ENCODE data around the gene HIP1R. TPM values are rescaled to one million over a fixed set of nuclear protein-coding genes. Genes with fewer than 3 reads are reported as not detected.

HIP1R gene
- polyA plus RNA-seq (2013): 11.4 TPM

DNA sequence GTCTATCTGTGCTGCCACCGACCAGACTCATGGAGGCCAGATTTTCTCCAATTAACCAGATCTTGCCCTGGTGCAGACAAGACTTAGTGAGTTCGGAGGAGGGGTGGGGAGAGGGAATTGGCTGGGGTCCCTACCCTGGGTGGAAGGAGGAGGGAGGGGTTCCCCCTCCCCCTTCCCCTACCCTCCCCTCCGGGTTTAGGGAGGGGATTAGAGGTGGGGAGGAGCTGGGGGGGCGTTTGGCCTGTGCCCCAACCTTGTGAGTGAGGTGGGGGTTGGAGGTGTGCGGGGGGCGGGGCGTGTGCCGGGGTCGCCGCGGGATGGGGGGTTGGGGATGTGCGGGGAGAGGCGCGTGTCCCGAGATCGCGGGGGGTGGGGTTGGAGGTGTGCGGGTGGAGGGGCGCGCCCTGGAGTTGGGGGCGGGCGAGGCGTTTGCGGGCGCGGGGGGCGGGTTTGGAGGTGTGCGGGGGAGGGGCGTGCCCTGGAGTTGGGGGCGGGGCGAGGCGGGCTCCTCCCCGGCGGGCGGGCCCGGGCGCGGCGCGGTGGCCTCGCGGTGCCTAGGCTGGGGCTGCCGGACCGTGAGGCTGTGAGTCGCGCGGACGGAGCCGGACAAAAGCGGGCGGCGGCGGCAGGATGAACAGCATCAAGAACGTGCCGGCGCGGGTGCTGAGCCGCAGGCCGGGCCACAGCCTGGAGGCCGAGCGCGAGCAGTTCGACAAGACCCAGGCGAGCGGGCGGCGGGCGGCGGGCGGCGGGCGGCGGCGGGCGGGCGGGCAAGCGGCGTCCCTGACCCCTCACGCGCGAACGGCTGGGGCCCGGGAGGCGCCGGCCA lies at the start of gene HIP1R:
HIP1R (plus strand) TSS at position 537 of the 829 bp plus-strand sequence; CDS start at position 631, 94 bp downstream.
- CTCF ChIA-PET: interaction anchor here (0.6 to 3.0 kb wide), 11 partner anchors 9 to 197 kb away, joined by 3 to 17 read pairs (median 3); no protein-coding TSS in a partner anchor
- Histone ChIP-seq H3K27me3 (replicated peaks in 2 of 5; ENCODE audit: control insufficient read depth in 4 of 5, insufficient read depth in 5 of 5, low read length in 4 of 5) (no peaks in the 10 kb centered on the region), H3K27ac (ENCODE audit: insufficient read depth in 1 of 2, low read depth in 1 of 2, low read length in 2 of 2, poor library complexity in 1 of 2, severe bottlenecking in 2 of 2) (peak within 1 kb of the TSS in 1 of 2 experiments; percentile 54), H3K4me3 (ENCODE audit: control insufficient read depth in 1 of 7, extremely low read depth in 1 of 7, insufficient read depth in 4 of 7, low read depth in 2 of 7, low read length in 6 of 7) (peak within 1 kb of the TSS; percentile 48 to 94 (median 87)), H3K36me3 (ENCODE audit: control insufficient read depth in 4 of 4, insufficient read depth in 4 of 4, low read length in 3 of 4) (peaks cover 0 to 3% (median 0%) of the 10 kb centered on the region in 4 experiments), H3K4me1 (ENCODE audit: control extremely low read depth in 1 of 4, control insufficient read depth in 4 of 4, insufficient read depth in 4 of 4, low read length in 3 of 4) (peaks cover 6 to 24% (median 12%) of the 10 kb centered on the region in 4 experiments), H3K9me3 (ENCODE audit: control extremely low read depth in 1 of 5, control insufficient read depth in 4 of 5, insufficient read depth in 2 of 5, low read depth in 1 of 5, low read length in 4 of 5) (no peaks in the 10 kb centered on the region)
- 0% methylated on average over 38 of the region's 85 CpGs for WGBS (ENCODE audit: insufficient coverage)
- POLR2A ChIA-PET: interaction anchor here (0.6 kb wide), 1 partner anchor 10 kb away, joined by 7 read pairs; no protein-coding TSS in a partner anchor
- peak; percentile 33 to 63 (median 58) for DNase-seq

DNA sequence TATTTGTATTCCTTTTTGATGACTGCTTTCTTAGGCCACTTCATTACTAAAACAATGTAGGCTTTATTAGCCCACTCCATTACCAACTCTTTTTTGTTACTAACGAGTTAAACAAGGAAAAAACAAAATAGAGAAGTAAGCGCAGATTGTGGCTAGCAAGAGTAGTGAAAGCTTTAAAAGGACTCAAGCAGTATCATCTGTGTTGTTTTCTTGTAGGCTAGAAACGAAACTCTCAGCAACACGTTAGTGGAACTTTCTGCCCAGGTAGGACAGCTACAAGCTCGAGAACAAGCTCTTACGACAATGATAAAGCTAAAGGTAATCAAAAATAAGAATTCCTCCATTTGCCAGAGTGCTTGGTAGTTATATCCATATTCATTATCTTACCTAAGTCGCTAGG lies 49.8 kb upstream of the HIP1R start:
- ChIA-PET POLR2A (no interaction called here), CTCF (interaction anchor here (1.7 kb wide), 1 partner anchor 147 kb away, joined by 3 read pairs; no protein-coding TSS in a partner anchor)
- no peaks in the 10 kb centered on the region for H3K27me3 ChIP-seq (replicated peaks in 2 of 5; ENCODE audit: control insufficient read depth in 4 of 5, insufficient read depth in 5 of 5, low read length in 4 of 5)
- no peaks in the 10 kb centered on the region for H3K36me3 ChIP-seq (ENCODE audit: control insufficient read depth in 4 of 4, insufficient read depth in 4 of 4, low read length in 3 of 4)
- 94% methylated on average over 5 of the region's 7 CpGs for WGBS (ENCODE audit: insufficient coverage)
- no peaks in the 10 kb centered on the region for H3K9me3 ChIP-seq (ENCODE audit: control extremely low read depth in 1 of 5, control insufficient read depth in 4 of 5, insufficient read depth in 2 of 5, low read depth in 1 of 5, low read length in 4 of 5)
- H3K27ac ChIP-seq (ENCODE audit: insufficient read depth in 1 of 2, low read depth in 1 of 2, low read length in 2 of 2, poor library complexity in 1 of 2, severe bottlenecking in 2 of 2): no peak overlapping the region
- DNase-seq: no peak
- H3K4me1 ChIP-seq (ENCODE audit: control extremely low read depth in 1 of 4, control insufficient read depth in 4 of 4, insufficient read depth in 4 of 4, low read length in 3 of 4): no peaks in the 10 kb centered on the region
- H3K4me3 ChIP-seq (ENCODE audit: control insufficient read depth in 1 of 7, extremely low read depth in 1 of 7, insufficient read depth in 4 of 7, low read depth in 2 of 7, low read length in 6 of 7): no peak overlapping the region

GRCh38 chr12:122788387-122788786 lies 46.9 kb upstream of the HIP1R start:
- ChIA-PET CTCF (interaction anchor here (0.8 kb wide), 1 partner anchor 11 kb away, joined by 3 read pairs; no protein-coding TSS in a partner anchor), POLR2A (no interaction called here)
- no peak overlapping the region for H3K27ac ChIP-seq (ENCODE audit: insufficient read depth in 1 of 2, low read depth in 1 of 2, low read length in 2 of 2, poor library complexity in 1 of 2, severe bottlenecking in 2 of 2)
- H3K27me3 ChIP-seq (replicated peaks in 2 of 5; ENCODE audit: control insufficient read depth in 4 of 5, insufficient read depth in 5 of 5, low read length in 4 of 5): no peaks in the 10 kb centered on the region
- no peaks in the 10 kb centered on the region for H3K4me1 ChIP-seq (ENCODE audit: control extremely low read depth in 1 of 4, control insufficient read depth in 4 of 4, insufficient read depth in 4 of 4, low read length in 3 of 4)
- 97% methylated on average over 2 of the region's 4 CpGs for WGBS (ENCODE audit: insufficient coverage)
- H3K4me3 ChIP-seq (ENCODE audit: control insufficient read depth in 1 of 7, extremely low read depth in 1 of 7, insufficient read depth in 4 of 7, low read depth in 2 of 7, low read length in 6 of 7): no peak overlapping the region
- no peaks in the 10 kb centered on the region for H3K36me3 ChIP-seq (ENCODE audit: control insufficient read depth in 4 of 4, insufficient read depth in 4 of 4, low read length in 3 of 4)
- no peak for DNase-seq
- H3K9me3 ChIP-seq (ENCODE audit: control extremely low read depth in 1 of 5, control insufficient read depth in 4 of 5, insufficient read depth in 2 of 5, low read depth in 1 of 5, low read length in 4 of 5): no peaks in the 10 kb centered on the region

- Histone ChIP-seq H3K4me1 (ENCODE audit: control extremely low read depth in 1 of 4, control insufficient read depth in 4 of 4, insufficient read depth in 4 of 4, low read length in 3 of 4) (peaks cover 0 to 2% (median 0%) of the 10 kb centered on the region in 4 experiments), H3K27ac (ENCODE audit: insufficient read depth in 1 of 2, low read depth in 1 of 2, low read length in 2 of 2, poor library complexity in 1 of 2, severe bottlenecking in 2 of 2) (no peak overlapping the region), H3K27me3 (replicated peaks in 2 of 5; ENCODE audit: control insufficient read depth in 4 of 5, insufficient read depth in 5 of 5, low read length in 4 of 5) (no peaks in the 10 kb centered on the region), H3K4me3 (ENCODE audit: control insufficient read depth in 1 of 7, extremely low read depth in 1 of 7, insufficient read depth in 4 of 7, low read depth in 2 of 7, low read length in 6 of 7) (no peak overlapping the region), H3K36me3 (ENCODE audit: control insufficient read depth in 4 of 4, insufficient read depth in 4 of 4, low read length in 3 of 4) (no peaks in the 10 kb centered on the region), H3K9me3 (ENCODE audit: control extremely low read depth in 1 of 5, control insufficient read depth in 4 of 5, insufficient read depth in 2 of 5, low read depth in 1 of 5, low read length in 4 of 5) (no peaks in the 10 kb centered on the region)
- ChIA-PET POLR2A (no interaction called here), CTCF (interaction anchor here (1.0 to 2.0 kb wide), 3 partner anchors 24 to 51 kb away, joined by 3 to 5 read pairs (median 4); no protein-coding TSS in a partner anchor)
- DNase-seq: peak in 1 of 3 donors; percentile 15
- 88% methylated on average over 3 of the region's 5 CpGs for WGBS (ENCODE audit: insufficient coverage)
Measured at GRCh38 chr12:122789637-122790036, 45.6 kb upstream of the HIP1R start.

- H3K4me1 ChIP-seq (ENCODE audit: control extremely low read depth in 1 of 4, control insufficient read depth in 4 of 4, insufficient read depth in 4 of 4, low read length in 3 of 4): peaks cover 0 to 2% (median 0%) of the 10 kb centered on the region in 4 experiments
- H3K27me3 ChIP-seq (replicated peaks in 2 of 5; ENCODE audit: control insufficient read depth in 4 of 5, insufficient read depth in 5 of 5, low read length in 4 of 5): no peaks in the 10 kb centered on the region
- H3K36me3 ChIP-seq (ENCODE audit: control insufficient read depth in 4 of 4, insufficient read depth in 4 of 4, low read length in 3 of 4): no peaks in the 10 kb centered on the region
- CTCF ChIA-PET: interaction anchor here (0.9 to 2.0 kb wide), 7 partner anchors 13 to 151 kb away, joined by 3 to 5 read pairs (median 4); no protein-coding TSS in a partner anchor
- H3K27ac ChIP-seq (ENCODE audit: insufficient read depth in 1 of 2, low read depth in 1 of 2, low read length in 2 of 2, poor library complexity in 1 of 2, severe bottlenecking in 2 of 2): no peak overlapping the region
- no peaks in the 10 kb centered on the region for H3K9me3 ChIP-seq (ENCODE audit: control extremely low read depth in 1 of 5, control insufficient read depth in 4 of 5, insufficient read depth in 2 of 5, low read depth in 1 of 5, low read length in 4 of 5)
- no peak for DNase-seq
- POLR2A ChIA-PET: no interaction called here
- WGBS (ENCODE audit: insufficient coverage): 87% methylated on average over 3 of the region's 5 CpGs
- H3K4me3 ChIP-seq (ENCODE audit: control insufficient read depth in 1 of 7, extremely low read depth in 1 of 7, insufficient read depth in 4 of 7, low read depth in 2 of 7, low read length in 6 of 7): no peak overlapping the region
Measured at GRCh38 chr12:122790393-122791075, 44.7 kb upstream of the HIP1R start.

DNA sequence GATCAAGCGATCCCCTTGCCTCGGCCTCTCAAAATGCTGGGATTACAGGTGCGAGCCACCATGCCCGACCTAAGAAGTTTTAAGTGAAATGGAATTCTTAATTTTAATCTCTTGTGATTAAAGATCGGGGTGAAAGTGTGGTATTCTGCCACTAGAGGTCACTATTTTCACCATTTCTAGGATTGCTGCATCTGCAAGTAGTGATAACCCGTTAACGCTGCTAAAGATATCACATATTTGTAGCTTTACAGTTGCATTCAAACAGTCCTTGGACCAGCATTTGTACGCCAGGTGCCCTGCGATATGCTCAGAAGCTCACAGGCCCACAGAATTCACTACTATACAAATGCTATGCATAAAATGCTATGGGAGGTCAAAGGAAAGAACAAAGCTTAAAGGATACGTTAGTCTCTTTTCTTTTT lies 41.6 kb upstream of the HIP1R start:
- CTCF ChIA-PET: interaction anchor here (0.8 to 3.2 kb wide), 28 partner anchors 10 to 448 kb away, joined by 3 to 18 read pairs (median 4); partner anchors contain the start of gene HIP1R
- Histone ChIP-seq H3K36me3 (ENCODE audit: control insufficient read depth in 4 of 4, insufficient read depth in 4 of 4, low read length in 3 of 4) (no peaks in the 10 kb centered on the region), H3K27ac (ENCODE audit: insufficient read depth in 1 of 2, low read depth in 1 of 2, low read length in 2 of 2, poor library complexity in 1 of 2, severe bottlenecking in 2 of 2) (no peak overlapping the region), H3K4me1 (ENCODE audit: control extremely low read depth in 1 of 4, control insufficient read depth in 4 of 4, insufficient read depth in 4 of 4, low read length in 3 of 4) (peaks cover 0 to 2% (median 0%) of the 10 kb centered on the region in 4 experiments), H3K9me3 (ENCODE audit: control extremely low read depth in 1 of 5, control insufficient read depth in 4 of 5, insufficient read depth in 2 of 5, low read depth in 1 of 5, low read length in 4 of 5) (no peaks in the 10 kb centered on the region), H3K4me3 (ENCODE audit: control insufficient read depth in 1 of 7, extremely low read depth in 1 of 7, insufficient read depth in 4 of 7, low read depth in 2 of 7, low read length in 6 of 7) (peak overlapping the region in 2 of 7 experiments; percentile 4 to 32), H3K27me3 (replicated peaks in 2 of 5; ENCODE audit: control insufficient read depth in 4 of 5, insufficient read depth in 5 of 5, low read length in 4 of 5) (no peaks in the 10 kb centered on the region)
- peak; percentile 74 to 86 (median 84) for DNase-seq
- POLR2A ChIA-PET: interaction anchor here (0.6 kb wide), 1 partner anchor 293 kb away, joined by 3 read pairs; no protein-coding TSS in a partner anchor
- 16% methylated on average over 6 of the region's 10 CpGs for WGBS (ENCODE audit: insufficient coverage)
